GM12874 (cell line): ENCODE measurements around the gene FYCO1.

Experiments
- CTCF ChIP-seq: IDR thresholded peaks from 2 replicates; pipeline ENCODE4 v1.5.1; 2011; ENCODE audit warnings: low read depth, mild to moderate bottlenecking, control low read depth, low read length, moderate library complexity; ENCODE audit not compliant: insufficient read depth

Gene FYCO1

DNA sequence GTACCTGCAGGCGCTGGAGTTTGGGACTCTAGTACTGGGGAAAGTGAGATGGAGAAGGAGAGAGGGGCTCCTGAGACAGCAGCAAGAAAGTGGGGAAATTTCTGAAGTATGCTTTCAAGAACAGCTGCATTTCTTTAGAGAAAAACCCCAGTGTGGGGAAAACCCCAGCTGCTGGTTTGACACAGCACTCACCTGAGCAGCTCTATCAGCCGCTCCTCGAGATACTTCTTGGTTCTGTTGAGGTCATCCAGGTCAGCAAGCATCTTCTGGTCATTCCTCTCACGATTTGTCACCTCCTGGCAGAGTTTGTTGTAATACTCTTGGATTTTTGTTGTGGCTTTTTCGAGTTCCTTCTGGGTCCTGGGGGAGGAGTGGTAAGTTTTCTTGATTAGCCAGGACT lies 33.6 kb downstream of the FYCO1 start:
- no peak for TF ChIP-seq CTCF

DNA sequence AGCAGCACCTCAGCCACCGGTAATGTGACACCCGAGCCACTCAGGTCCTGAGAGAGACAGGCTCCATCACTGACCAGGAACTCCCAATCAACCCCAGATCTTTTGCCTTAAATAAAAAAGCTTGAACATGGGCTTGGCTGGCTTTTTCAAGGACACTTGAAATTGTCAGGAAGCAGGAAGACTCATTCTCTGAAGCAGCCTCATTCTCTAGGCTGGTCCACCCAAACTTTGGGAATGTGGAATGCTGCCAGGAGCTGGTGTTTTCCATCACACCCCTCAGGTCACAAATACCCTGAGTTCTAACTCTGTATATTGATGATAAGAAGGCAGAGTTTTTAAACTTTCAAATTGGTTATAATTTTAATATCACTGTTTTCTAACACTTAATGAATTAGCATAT lies 35.3 kb downstream of the FYCO1 start:
- no peak for TF ChIP-seq CTCF

GRCh38 chr3:45959201-45959600 lies 36.4 kb downstream of the FYCO1 start:
- no peak for TF ChIP-seq CTCF

GRCh38 chr3:45958321-45958791 lies 37.3 kb downstream of the FYCO1 start:
- no peak for TF ChIP-seq CTCF

DNA sequence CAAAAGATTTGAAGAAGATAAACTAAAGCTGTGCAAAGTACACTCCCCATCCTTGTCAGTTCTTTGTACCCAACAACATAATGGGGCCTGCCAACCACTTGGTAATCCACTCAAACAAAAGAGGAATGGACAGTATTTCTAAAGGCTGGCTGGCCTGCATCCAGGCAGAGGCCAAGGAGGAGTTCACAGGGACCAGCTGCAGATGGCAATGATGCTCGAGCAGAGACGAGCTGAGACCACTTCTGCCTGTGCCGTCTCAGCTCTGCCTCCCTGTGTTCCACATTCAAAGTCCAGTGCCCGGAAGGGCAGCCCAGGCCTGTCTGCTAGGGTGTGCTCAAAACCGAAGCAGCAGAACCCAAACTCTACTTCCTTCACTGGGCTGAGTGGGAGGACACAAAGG lies 38.0 kb downstream of the FYCO1 start:
- TF ChIP-seq CTCF = no peak

GRCh38 chr3:45955706-45956105 lies 39.9 kb downstream of the FYCO1 start:
- TF ChIP-seq CTCF = no peak

DNA sequence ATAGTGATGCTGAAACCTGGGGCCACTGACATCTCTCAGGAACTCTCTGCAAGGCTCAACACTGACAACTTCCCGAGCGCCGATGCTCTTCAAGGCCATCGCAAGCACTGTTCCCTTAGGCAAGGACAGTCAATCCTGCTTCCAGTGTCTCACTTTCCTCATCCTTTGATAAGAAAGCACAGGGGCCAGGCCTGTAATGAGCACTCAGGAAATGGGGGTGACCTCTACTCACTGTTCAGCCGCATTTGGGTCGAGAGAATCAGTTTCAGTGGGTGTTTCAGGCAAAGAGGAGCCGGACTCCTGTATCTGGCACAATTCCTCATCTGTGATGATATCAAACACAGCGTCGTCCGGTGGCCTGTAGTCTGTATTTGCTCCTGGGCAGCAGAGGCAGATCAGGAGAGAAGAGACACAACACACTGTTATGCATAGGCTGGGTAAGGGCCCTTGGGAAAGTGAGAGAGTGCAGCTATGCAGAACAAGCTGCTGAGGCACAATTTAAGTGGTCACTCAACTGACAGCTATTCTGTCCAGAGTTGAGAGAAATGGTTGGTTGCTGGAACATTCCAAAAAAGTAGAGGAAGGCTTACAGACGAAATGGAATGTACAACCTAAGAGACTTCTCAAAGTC lies 40.5 kb downstream of the FYCO1 start:
- no peak for TF ChIP-seq CTCF
